Uterus (tissue), 4 donors: ENCODE results near the gene NEURL1. TPM values are rescaled to one million over a fixed set of nuclear protein-coding genes. Genes with fewer than 3 reads are reported as not detected.

Source experiments
- DNase-seq, 2 donors: peaks; one replicate each; pipeline ENCODE4 v3.0.0-alpha.2; 2019 to 2020
- H3K27ac ChIP-seq, 2 donors: fragments of 200-600 bp; sonication (generic); 1 replicate in 1 of 2; 2 replicates in 1 of 2; pipeline ENCODE4 v1.5.1; 2016 to 2018
- H3K27me3 ChIP-seq, 2 donors: fragments of 200-600 bp; sonication (generic); one replicate each; pipeline ENCODE4 v1.5.1; 2018 to 2019; ENCODE audit warnings: control low read depth in 1 of 2
- H3K36me3 ChIP-seq, 2 donors: fragments of 200-600 bp; sonication (generic); one replicate each; pipeline ENCODE4 v1.5.1; 2019; ENCODE audit warnings: control low read depth in 1 of 2
- H3K4me1 ChIP-seq, 2 donors: fragments of 200-600 bp; sonication (generic); one replicate each; pipeline ENCODE4 v1.5.1; 2018 to 2019; ENCODE audit warnings: control low read depth in 1 of 2
- H3K4me3 ChIP-seq, 2 donors: fragments of 200-600 bp; sonication (generic); 1 replicate in 1 of 2; 2 replicates in 1 of 2; pipeline ENCODE4 v1.5.1; 2018 to 2019; ENCODE audit warnings: mild to moderate bottlenecking in 1 of 2
- H3K9me3 ChIP-seq, 2 donors: fragments of 200-600 bp; sonication (generic); one replicate each; pipeline ENCODE4 v1.5.1; 2019; ENCODE audit warnings: control low read depth in 1 of 2
- POLR2A ChIP-seq, 2 donors: fragments of 450-650 bp; IDR thresholded peaks; one replicate each; pipeline ENCODE4 v1.6.1; 2016; ENCODE audit warnings: antibody characterized with exemption in 2 of 2, mild to moderate bottlenecking in 1 of 2, moderate library complexity in 1 of 2
- intact Hi-C: fragments of 100-400 bp; cut with DNase I; formaldehyde crosslinking; loops from one replicate; pipeline ENCODE4 v1.15.1; 2023; ENCODE audit warnings: low total_unique reads
- total RNA-seq, 4 donors: library from RNA; depleted of rRNA in 3 of 4; stranded (reverse); fragments of >200 nt in 3 of 4; gene quantifications; one replicate each; pipeline versions ENCODE4 v1.1.0 to v1.2.4, GENCODE V29; 2014 to 2023
- TF ChIP-seq, protein P1 (sequence below), 4 experiments: fragments of 200-600 bp in 2 of 4; fragments of 450-650 bp in 2 of 4; sonication (generic) in 2 of 4; IDR thresholded peaks; one replicate each; pipeline ENCODE4 v1.5.1; 2016 to 2019; ENCODE audit warnings: antibody characterized with exemption in 4 of 4, mild to moderate bottlenecking in 2 of 4, moderate library complexity in 1 of 4
- donor health status: DM: yes; HTN: yes; CAD: no.

The NEURL1 gene
- total RNA-seq, 4 donors from 2014 or later: 3.8 to 46.1 (median 14.1) TPM

DNA sequence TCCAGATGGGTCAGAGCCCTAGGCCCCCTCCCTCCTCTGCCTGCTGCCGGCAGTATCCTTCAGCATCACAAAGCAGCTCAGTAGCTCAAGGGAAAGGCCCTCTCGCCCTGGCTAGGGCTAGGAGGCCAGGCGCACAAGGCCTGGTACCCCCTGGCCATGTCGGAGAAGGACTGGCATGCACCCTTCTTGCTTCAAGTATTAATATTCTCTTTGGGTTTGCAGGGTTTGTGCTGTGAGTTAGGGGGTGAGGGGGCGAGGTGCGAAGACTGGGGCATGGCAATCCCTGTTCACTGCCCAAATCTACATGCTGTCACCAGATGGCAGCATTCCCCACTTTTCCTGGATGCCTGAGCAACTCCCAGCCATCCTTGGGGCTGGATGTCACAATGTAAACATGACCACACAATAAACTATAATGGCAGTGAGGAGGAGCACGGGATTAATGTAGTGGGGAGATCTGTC is 105.2 kb downstream of the NEURL1 start:
- intact Hi-C loops: loop anchor here (5.0 kb wide), 1 partner anchor 259 kb away; the partner anchor contains the start of gene SH3PXD2A
- Histone ChIP-seq H3K36me3 (no peaks in the 10 kb centered on the region), H3K9me3 (no peaks in the 10 kb centered on the region), H3K4me3 (no peak overlapping the region), H3K4me1 (no peaks in the 10 kb centered on the region), H3K27me3 (no peaks in the 10 kb centered on the region), H3K27ac (peak overlapping the region; percentile 54 to 65)
- no peak for TF ChIP-seq POLR2A (IDR thresholded peaks at IDR 0.05)
- TF ChIP-seq, protein P1, sequence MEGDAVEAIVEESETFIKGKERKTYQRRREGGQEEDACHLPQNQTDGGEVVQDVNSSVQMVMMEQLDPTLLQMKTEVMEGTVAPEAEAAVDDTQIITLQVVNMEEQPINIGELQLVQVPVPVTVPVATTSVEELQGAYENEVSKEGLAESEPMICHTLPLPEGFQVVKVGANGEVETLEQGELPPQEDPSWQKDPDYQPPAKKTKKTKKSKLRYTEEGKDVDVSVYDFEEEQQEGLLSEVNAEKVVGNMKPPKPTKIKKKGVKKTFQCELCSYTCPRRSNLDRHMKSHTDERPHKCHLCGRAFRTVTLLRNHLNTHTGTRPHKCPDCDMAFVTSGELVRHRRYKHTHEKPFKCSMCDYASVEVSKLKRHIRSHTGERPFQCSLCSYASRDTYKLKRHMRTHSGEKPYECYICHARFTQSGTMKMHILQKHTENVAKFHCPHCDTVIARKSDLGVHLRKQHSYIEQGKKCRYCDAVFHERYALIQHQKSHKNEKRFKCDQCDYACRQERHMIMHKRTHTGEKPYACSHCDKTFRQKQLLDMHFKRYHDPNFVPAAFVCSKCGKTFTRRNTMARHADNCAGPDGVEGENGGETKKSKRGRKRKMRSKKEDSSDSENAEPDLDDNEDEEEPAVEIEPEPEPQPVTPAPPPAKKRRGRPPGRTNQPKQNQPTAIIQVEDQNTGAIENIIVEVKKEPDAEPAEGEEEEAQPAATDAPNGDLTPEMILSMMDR (IDR thresholded peaks at IDR 0.05): peak; percentile 61 to 83 (median 71)
- peak; percentile 67 to 76 for DNase-seq

DNA sequence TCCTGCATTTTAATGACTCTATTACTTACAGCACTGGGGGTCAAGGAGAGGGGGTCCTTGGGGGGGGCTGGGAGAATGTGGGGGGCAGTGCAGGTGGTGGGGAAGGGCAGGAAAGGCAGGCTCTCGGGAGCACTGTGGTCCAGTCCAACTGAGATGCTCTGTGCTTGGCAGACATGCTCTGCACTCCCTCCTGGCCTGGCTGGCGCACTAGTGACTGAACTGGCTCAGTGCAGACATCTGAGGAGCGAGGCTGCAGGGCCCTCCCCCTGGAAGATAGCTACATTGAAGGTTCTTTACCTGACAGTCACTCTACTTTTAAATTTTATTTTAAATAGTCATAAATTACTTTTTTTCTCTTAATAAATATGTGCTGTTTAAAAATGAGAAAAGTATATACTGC is 105.7 kb downstream of the NEURL1 start:
- peak overlapping the region; percentile 54 to 65 for H3K27ac ChIP-seq
- no peaks in the 10 kb centered on the region for H3K4me1 ChIP-seq
- no peak for TF ChIP-seq POLR2A (IDR thresholded peaks at IDR 0.05)
- TF ChIP-seq, protein P1 (IDR thresholded peaks at IDR 0.05): no peak
- no peaks in the 10 kb centered on the region for H3K36me3 ChIP-seq
- H3K4me3 ChIP-seq: no peak overlapping the region
- intact Hi-C loops: loop anchor here (5.0 kb wide), 1 partner anchor 258 kb away; the partner anchor contains the start of gene SH3PXD2A
- H3K9me3 ChIP-seq: no peaks in the 10 kb centered on the region
- no peaks in the 10 kb centered on the region for H3K27me3 ChIP-seq
- DNase-seq: peak in 1 of 2 donors; percentile 19

DNA sequence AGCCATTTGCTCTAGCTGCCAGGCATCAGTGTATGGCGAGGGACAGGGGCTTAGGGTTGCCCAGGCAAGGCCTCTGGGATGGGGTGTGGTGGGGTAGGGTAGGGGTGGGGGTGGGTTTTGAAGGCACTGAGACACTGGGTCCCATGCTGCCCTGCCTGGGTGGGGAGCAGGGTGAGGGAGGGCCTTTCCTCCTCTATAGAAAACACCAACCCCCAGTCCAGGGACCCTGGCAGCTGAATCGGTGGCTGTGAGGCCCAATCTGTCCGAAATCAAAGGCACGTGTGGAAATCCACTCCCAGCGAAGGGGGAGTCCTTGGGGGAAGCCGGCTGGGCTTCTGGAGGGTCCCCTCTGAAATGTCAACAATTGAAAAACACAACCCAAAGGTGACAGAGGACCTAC is 106.4 kb downstream of the NEURL1 start:
- intact Hi-C loops: loop anchor here (5.0 kb wide), 2 partner anchors 87 to 257 kb away; partner anchors contain the start of gene SH3PXD2A

DNA sequence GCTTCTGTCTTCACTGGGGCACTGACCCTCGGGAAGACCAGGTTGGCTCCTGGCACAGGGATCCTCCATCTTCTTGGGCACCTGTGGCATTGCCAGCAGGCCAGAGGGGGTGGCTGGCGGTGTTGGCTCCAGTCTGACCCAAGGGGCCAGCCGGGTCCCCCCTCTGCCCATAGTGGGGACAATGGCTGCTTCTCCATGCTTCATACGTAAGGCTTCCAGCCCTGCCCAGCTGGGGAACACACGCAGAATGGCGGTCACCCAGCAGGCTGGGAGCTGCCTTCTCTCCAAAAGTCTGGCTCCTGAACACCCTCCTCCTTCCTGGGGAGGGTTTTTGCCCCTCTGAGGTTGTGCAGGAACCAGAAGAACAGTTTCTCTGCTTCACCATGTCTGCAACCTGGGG is 106.8 kb downstream of the NEURL1 start:
- H3K4me3 ChIP-seq: no peak overlapping the region
- intact Hi-C loops: loop anchor here (5.0 kb wide), 1 partner anchor 87 kb away; no protein-coding TSS in a partner anchor
- H3K27me3 ChIP-seq: no peaks in the 10 kb centered on the region
- no peaks in the 10 kb centered on the region for H3K4me1 ChIP-seq
- H3K27ac ChIP-seq: peak overlapping the region; percentile 46 to 65
- H3K9me3 ChIP-seq: no peaks in the 10 kb centered on the region
- no peak for DNase-seq
- TF ChIP-seq, protein P1 (IDR thresholded peaks at IDR 0.05): no peak
- no peak for TF ChIP-seq POLR2A (IDR thresholded peaks at IDR 0.05)
- H3K36me3 ChIP-seq: no peaks in the 10 kb centered on the region

More for the DNA sequence above, 106.4 kb downstream of the NEURL1 start:
- H3K27me3 ChIP-seq: no peaks in the 10 kb centered on the region
- no peaks in the 10 kb centered on the region for H3K4me1 ChIP-seq
- no peak overlapping the region for H3K4me3 ChIP-seq
- TF ChIP-seq, protein P1 (IDR thresholded peaks at IDR 0.05): no peak
- no peak for TF ChIP-seq POLR2A (IDR thresholded peaks at IDR 0.05)
- DNase-seq: no peak
- H3K36me3 ChIP-seq: no peaks in the 10 kb centered on the region
- H3K27ac ChIP-seq: peak overlapping the region; percentile 46 to 65
- no peaks in the 10 kb centered on the region for H3K9me3 ChIP-seq

DNA sequence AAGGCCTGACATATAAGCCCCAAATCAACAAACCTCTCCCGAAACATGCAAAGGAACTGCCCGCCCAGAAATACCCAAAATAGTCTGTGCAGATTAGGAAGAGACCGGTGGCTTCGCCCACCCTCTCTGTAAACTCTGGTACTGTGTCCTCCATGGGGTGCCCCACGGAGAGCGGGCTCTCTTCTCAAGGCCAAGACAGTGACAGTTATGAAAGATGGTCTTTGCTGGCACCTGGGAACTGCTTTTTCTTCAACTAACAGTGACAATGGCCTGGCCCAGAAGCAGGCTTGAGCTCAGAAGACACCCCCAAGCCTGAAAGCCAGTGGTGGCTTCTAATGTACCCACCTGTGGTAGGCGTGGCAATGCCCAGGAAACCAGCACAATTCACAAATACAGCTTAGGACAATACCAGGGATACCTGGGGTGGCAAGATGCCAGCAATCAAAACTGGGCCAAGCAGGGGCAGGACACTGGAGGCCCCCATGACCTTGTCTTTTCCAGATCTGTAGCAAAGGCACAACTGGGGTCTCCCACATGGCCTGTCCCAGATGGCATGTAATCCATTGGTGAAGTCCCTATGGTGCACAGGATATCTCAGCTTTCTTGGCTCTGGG is 107.6 kb downstream of the NEURL1 start:
- DNase-seq: no peak
- Histone ChIP-seq H3K4me1 (no peaks in the 10 kb centered on the region), H3K27me3 (no peaks in the 10 kb centered on the region), H3K9me3 (no peaks in the 10 kb centered on the region), H3K36me3 (no peaks in the 10 kb centered on the region), H3K4me3 (no peak overlapping the region), H3K27ac (peak overlapping the region; percentile 46 to 65)
- TF ChIP-seq POLR2A (IDR thresholded peaks at IDR 0.05): no peak
- TF ChIP-seq, protein P1 (IDR thresholded peaks at IDR 0.05): no peak
- intact Hi-C loops: loop anchor here (5.0 kb wide), 1 partner anchor 86 kb away; no protein-coding TSS in a partner anchor
